NCI-H69 (cell line): Measurements from ENCODE around the gene PIEZO2.

Experiments
- DNase-seq: peaks from one replicate; lab custom pipeline; 2025; lab: John Stamatoyannopoulos, UW

PIEZO2 gene

GRCh38 chr18:11113046-11113548, 36.3 kb downstream of the PIEZO2 start:
- DNase-seq = no peak

DNA sequence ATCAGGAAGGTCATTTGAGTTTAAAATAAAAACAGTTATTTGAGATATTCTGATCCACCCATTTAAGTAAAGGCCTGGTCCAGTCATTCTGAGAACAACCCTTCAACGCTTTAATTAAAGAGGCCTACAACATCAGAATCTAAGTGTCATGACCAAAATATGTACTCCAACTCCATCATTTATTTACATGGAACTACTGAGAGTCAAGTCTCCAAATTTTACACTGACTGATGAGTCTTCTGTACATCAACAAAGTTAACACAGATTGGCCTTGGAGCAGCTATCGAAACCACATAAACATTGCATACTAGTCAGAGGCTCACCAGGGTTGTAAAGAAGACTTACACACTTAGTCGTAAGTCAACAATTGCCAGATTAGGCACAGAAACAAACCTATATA, 37.1 kb downstream of the PIEZO2 start:
- no peak for DNase-seq

- no peak for DNase-seq
Measured at GRCh38 chr18:11110509-11110908, 38.9 kb downstream of the PIEZO2 start.

DNA sequence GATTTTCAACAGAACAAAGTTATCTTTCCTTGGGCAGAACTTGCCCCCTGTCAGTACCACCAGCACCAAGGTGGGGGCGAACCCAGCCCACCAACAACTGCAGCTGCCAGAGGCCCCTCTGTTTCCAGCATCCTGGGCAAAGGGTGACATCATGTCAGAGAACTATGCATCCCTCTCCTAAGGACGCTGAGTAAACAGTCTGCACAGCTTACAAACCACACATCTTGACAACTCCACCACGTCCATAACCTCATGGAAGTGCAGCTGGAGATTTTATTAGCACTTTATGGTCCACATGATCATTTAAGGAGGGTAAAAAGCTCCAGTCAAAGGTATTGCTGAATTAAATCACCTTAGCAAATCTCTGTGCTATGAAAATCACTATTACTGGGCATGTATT, 40.4 kb downstream of the PIEZO2 start:
- DNase-seq = no peak

DNA sequence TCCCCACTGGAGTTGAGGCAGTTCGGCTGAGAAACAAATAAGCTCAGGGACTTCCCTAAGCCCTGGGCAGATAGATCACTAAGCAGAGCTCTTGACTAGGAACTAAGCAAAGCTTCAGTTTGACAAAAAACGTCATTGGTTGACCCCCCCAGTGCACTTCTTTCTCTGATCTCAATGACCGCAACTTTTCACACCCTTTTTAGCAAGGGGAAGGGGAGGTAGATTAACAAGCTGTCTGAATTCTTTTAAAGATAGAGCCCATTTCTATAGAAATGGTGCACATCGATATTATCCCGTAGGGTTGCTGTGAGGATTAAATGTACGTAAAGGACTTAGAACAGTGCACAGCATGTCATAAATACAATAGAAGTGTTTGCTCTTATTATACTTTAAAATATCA, 42.5 kb downstream of the PIEZO2 start:
- no peak for DNase-seq

- no peak for DNase-seq
Measured at GRCh38 chr18:11105463-11105862, 43.9 kb downstream of the PIEZO2 start.

GRCh38 chr18:11104307-11104706, 45.1 kb downstream of the PIEZO2 start:
- no peak for DNase-seq

GRCh38 chr18:11096839-11097750, 52.3 kb downstream of the PIEZO2 start:
- DNase-seq = no peak

DNA sequence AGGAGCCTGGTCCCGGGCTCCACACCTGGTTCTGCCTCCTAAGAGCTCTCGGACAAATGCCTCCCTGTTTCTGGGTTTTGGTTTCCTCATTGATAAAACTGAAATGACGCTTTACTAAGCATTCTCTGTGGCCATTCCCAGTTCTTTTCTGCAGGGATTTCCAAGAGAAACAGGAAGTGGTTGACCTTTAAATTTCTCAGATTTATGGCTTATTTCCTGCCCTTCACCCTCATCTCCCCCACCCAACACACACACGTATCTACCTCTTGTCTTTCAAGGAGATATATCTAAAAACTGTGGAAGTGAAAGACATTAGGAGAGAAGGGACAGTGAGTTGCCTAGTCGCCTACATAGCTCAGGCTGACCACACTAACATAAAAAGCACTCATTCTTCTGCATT, 53.0 kb downstream of the PIEZO2 start:
- no peak for DNase-seq

DNA sequence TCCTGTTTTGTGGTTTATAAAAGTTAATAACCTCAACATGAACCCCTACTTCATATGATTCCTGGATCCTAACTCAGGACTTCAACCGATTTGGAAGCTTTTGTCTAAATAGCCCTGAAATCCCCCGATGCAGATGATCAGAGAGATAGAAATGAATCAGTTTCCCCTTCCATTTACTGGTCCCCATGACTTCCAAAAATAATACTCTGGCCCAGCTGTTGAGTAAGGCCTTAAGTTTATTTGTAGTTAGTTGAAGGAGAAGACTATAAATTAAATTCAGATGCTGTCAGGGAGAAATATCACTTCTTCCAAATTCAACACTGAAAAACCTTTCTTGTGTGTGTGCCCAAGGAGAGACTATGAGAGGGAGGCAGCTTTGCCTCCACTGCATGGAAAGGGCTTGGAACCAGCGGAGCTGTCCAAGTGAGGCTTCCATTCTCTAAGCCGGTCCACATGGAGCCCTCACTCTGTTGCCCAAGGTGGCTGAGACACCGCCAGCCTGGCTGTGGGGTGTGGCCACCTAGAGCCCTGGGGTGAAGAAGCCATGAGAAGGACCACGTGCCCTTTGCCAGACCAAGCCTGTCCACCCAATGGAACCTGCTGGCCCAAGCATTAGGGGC, 53.6 kb downstream of the PIEZO2 start:
- DNase-seq = no peak

DNA sequence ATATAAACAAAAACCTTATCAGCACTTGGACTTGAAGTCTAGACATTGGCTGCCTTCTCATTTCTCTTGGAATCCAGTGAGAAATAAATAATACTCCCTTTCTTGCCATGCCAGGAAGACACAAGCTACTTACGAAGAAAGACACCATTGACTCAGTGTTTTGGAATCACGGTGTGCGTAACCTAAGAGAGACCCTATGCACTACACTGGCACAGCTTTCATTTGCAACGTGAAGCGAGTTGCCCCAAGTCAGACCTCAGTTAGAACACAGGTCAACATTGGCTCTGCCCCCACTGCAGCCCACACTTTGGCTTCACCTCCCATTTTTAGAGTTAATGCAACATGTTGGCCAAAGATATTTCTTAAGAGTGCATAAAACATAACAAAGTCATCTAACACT, 54.2 kb downstream of the PIEZO2 start:
- DNase-seq = no peak

- no peak for DNase-seq
Measured at GRCh38 chr18:11091746-11092145, 57.6 kb downstream of the PIEZO2 start.

- DNase-seq = no peak
Measured at GRCh38 chr18:11089931-11090715, 59.2 kb downstream of the PIEZO2 start.

DNA sequence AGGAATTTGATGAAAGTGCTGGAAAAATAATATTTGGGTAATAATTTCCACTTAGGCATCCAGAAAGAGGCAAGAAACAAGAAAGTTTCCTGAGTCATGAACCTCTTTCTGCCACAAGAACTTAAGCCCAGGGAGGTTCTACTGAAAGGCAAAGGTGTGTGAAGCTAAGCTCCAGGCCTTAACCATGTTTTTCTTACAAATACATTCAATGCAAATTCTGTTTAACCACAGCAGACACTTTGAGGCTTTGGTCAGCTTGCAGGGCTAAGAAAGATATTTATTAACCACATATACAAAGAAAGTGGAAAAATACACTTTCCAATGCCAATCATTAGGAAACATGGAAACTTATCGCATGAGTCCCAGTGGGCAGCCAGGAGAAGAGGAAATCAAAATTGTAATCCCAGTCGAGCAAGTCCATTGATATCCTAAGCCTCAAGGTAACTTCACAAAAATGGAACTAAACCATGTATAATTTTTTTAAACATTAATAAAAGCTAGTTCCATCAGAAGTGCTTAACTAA, 68.3 kb downstream of the PIEZO2 start:
- DNase-seq = no peak

DNA sequence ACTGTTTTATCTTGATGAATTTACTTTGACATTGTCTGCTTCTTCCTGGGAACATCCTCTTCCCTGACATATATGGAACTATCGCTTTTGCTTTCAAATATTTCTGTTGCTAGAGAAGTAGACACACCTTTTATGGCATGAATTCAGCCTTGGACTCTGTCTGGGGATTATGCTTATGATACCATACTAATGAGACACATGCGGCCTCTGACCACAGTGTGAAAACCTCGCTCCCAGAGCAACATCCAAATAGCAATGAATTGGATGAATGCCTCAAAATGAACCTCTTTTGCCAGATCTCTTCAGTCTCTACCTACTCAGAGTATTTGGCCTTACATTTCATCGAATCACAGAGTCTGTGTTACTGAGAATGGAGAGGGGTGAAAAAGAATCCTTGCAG, 70.9 kb downstream of the PIEZO2 start:
- no peak for DNase-seq

GRCh38 chr18:11077548-11078187, 71.7 kb downstream of the PIEZO2 start:
- DNase-seq = no peak

DNA sequence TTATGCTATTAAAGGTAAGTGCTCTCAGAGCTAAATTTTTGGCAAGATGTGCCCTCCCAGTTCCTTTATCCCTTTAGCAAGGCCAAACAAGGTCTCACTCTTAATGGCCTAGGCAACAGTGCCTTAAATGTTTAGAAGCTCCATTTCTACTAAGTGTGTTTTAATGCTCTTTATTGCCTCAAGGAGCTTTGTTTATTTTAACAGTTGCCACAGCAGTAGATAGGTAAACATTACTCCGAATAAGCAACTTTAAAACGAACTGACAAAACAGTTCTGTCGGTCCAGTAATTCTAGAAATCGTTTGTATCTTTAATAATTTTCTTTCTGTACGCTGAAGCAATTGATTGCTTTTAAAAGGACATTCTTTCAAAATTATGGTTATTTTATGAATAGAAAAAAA, 74.5 kb downstream of the PIEZO2 start:
- no peak for DNase-seq

DNA sequence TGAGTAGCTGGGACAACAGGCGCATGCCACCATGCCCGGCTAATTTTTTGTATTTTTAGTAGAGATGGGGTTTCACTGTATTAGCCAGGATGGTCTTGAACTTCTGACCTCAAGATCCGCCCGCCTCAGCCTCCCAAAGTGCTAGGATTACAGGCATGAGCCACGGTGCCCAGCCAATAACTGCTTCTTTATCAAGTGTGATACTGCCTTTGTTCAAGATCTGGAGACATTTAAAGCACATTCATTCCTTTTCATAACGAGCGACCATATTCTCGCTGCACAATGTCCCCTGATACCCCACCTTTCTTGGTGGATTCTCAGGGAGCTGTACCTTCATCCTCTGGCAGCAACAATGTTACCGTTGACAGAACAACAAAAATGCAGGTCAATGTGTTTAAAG, 75.4 kb downstream of the PIEZO2 start:
- no peak for DNase-seq

- no peak for DNase-seq
Measured at GRCh38 chr18:11072632-11073031, 76.7 kb downstream of the PIEZO2 start.

GRCh38 chr18:11071300-11071699, 78.1 kb downstream of the PIEZO2 start:
- no peak for DNase-seq

DNA sequence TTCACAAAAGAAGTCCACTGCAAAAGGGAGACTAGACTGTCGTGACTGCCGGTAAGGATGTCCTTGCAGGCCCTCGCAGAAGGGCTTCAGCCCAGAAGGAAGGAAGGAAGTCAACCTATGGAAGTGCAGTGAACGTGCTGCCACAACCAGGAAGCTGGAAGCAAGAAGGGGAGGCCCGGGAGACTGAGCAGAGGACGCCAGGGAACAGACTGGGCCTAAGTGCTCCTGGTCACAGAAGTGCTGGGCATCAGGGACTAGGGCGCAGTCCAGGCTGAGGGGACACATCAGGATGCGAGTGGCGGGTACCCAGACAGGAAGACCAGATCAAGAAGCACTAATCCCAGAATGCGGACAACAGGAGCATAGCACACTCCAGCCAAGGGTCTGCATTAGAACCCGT, 78.8 kb downstream of the PIEZO2 start:
- no peak for DNase-seq

DNA sequence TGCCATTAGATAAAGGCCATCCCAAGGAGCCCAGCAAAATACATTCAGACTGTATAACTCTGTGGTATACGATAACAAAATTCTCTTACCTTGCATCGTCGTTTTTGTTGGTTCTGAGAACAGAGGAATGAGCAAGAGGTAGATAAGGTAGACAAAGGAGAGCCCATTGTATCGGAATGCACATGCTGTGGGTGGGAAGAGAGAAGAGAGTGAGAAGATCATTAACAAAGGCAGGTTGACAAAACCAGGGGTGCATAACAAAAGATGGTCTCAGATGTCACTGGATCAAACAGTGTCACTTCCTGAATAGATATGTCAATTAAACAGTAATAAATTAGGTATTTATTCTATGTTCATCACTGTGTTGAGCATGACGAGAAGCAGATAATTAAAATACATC, 83.3 kb downstream of the PIEZO2 start:
- no peak for DNase-seq
